Immature natural killer cell (primary cell): ENCODE results near the gene RHBDD3. TPM values are rescaled to one million over a fixed set of nuclear protein-coding genes. Genes with fewer than 3 reads are reported as not detected.

Experiments
- polyA plus RNA-seq, 3 donors: library from polyadenylated mRNA; unstranded; fragments of 300-500 nt; fragmentation: Illumina TruSeq; gene quantifications; one replicate each; pipeline ENCODE4 v1.2.3, GENCODE V29; 2021

The RHBDD3 gene
- polyA plus RNA-seq, 3 donors from 2014 or later = 4.5 to 11.7 (median 5.4) TPM

Other genes with a start within 250 kb of the RHBDD3 start
- gene C22orf31, start 206.2 kb downstream of the RHBDD3 start, polyA plus RNA-seq = not detected
- not detected for gene KREMEN1, start 194.9 kb downstream of the RHBDD3 start, polyA plus RNA-seq
- gene EMID1, start 62.1 kb downstream of the RHBDD3 start, polyA plus RNA-seq = under 1 TPM in 2 of 3 donors, not detected in 1; 0.29 to 0.91 TPM
- 100 to 1,000 TPM; 135 to 218 (median 214) TPM for gene EWSR1, start 287 bp upstream of the RHBDD3 start, polyA plus RNA-seq
- 1 to 10 TPM in 1 of 3 donors, under 1 TPM in 1, not detected in 1; 0.26 to 1.2 TPM for gene GAS2L1, start 38.7 kb upstream of the RHBDD3 start, polyA plus RNA-seq
- gene RASL10A, start 47.7 kb upstream of the RHBDD3 start, polyA plus RNA-seq = not detected
- 10 to 100 TPM; 11.8 to 32.4 (median 12.1) TPM for gene AP1B1, start 120.6 kb upstream of the RHBDD3 start, polyA plus RNA-seq
- not detected for gene RFPL1, start 170.6 kb upstream of the RHBDD3 start, polyA plus RNA-seq
- gene NEFH, start 212.2 kb upstream of the RHBDD3 start, polyA plus RNA-seq = under 1 TPM in 1 of 3 donors, not detected in 2; 0.64 TPM